H1 (cell line): Measurements from ENCODE around the gene CUL9. TPM values are rescaled to one million over a fixed set of nuclear protein-coding genes. Genes with fewer than 3 reads are reported as not detected.

Experiments
- CHD1 ChIP-seq: IDR thresholded peaks from 2 replicates; pipeline ENCODE4 v1.6.1; 2012; ENCODE audit warnings: low read depth, low read length, improper control_type of control experiment
- CTCF ChIP-seq, 3 experiments: IDR thresholded peaks; 1 replicate in 2 of 3; 2 replicates in 1 of 3; pipeline versions ENCODE4 v1.5.1 to v1.6.1; 2011; ENCODE audit warnings: low read length in 3 of 3, mild to moderate bottlenecking in 3 of 3, inconsistent platforms in 2 of 3, low read depth in 1 of 3, moderate library complexity in 1 of 3; ENCODE audit not compliant: insufficient read depth in 1 of 3; ENCODE audit errors: control extremely low read depth in 1 of 3
- SP4 ChIP-seq: IDR thresholded peaks from 2 replicates; pipeline ENCODE4 v1.6.1; 2012; ENCODE audit warnings: low read length, inconsistent platforms
- polyA plus RNA-seq, 7 experiments: library from polyadenylated mRNA; depleted of rRNA in 3 of 7; stranded (reverse) in 5 of 7; unstranded in 2 of 7; fragments of >200 nt in 5 of 7; fragments of 200-250 nt in 2 of 7; gene quantifications; 1 replicate in 5 of 7; 2 replicates in 1 of 7; 4 replicates in 1 of 7; pipeline versions ENCODE4 v1.2.1 to v1.2.3, GENCODE V29; 2011 to 2013; ENCODE audit warnings: missing spikeins in 2 of 7, mixed read lengths in 2 of 7
- total RNA-seq: library from RNA; stranded (reverse); fragmentation: NEBNext Ultra II Directional; extraction: Animal tissue kit (Norgen Biotek cat#: 25700); gene quantifications from 2 replicates; pipeline ENCODE4 v1.2.1, GENCODE V29; 2021

CUL9 gene
- total and polyA plus RNA-seq, 2 of the 8 experiments (the other 6 are each of a cell fraction or from before 2014, with no cell fraction given), result 7.7 to 9.8 TPM

- TF ChIP-seq CTCF (IDR thresholded peaks at IDR 0.05; ENCODE audit: control extremely low read depth in 1 of 3, insufficient read depth in 1 of 3, low read depth in 1 of 3, low read length in 3 of 3), result no peak
- TF ChIP-seq CHD1, result no peak
- TF ChIP-seq SP4, result no peak
- TF ChIP-seq, all 59 proteins: peak for 2
Observed at GRCh38 chr6:43171707-43172103, 10.3 kb upstream of the CUL9 start (continued).
